Fibroblast of upper back skin (primary cell): Measurements from ENCODE around the gene IRAK3.
A peak's percentile ranks its signal among the peaks of the same experiment; 100 is the strongest.
"Not testable (repeated sequence)": the region's sequence is repeated elsewhere in the genome, so short reads cannot be mapped to it uniquely, and the experiment has no call there.

Experiments used
- DNase-seq: peaks from one replicate; pipeline ENCODE4 v3.0.0-alpha.2; 2013

The IRAK3 gene

GRCh38 chr12:66217342-66217917, 28.4 kb downstream of the IRAK3 start:
- DNase-seq, result no peak

GRCh38 chr12:66228462-66228861, 39.4 kb downstream of the IRAK3 start:
- DNase-seq, result no peak

- DNase-seq, result no peak
Observed at GRCh38 chr12:66232263-66232662, 43.2 kb downstream of the IRAK3 start.

GRCh38 chr12:66234037-66234693, 45.2 kb downstream of the IRAK3 start:
- peak; percentile 36 for DNase-seq

- peak; percentile 45 for DNase-seq
Observed at GRCh38 chr12:66234773-66235625, 46.0 kb downstream of the IRAK3 start.

- DNase-seq, result no peak
Observed at GRCh38 chr12:66235626-66236281, 46.7 kb downstream of the IRAK3 start.

GRCh38 chr12:66236282-66236675, 47.3 kb downstream of the IRAK3 start:
- DNase-seq, result not testable (repeated sequence)

GRCh38 chr12:66236969-66237368, 48.0 kb downstream of the IRAK3 start:
- no peak for DNase-seq

GRCh38 chr12:66237505-66238175, 48.6 kb downstream of the IRAK3 start:
- DNase-seq, result peak; percentile 17

- no peak for DNase-seq
Observed at GRCh38 chr12:66239295-66239694, 50.3 kb downstream of the IRAK3 start.

GRCh38 chr12:66240096-66240820, 51.2 kb downstream of the IRAK3 start:
- no peak for DNase-seq

GRCh38 chr12:66241061-66242043, 52.3 kb downstream of the IRAK3 start:
- peak; percentile 81 for DNase-seq

- no peak for DNase-seq
Observed at GRCh38 chr12:66242311-66242710, 53.3 kb downstream of the IRAK3 start.

GRCh38 chr12:66243911-66244310, 54.9 kb downstream of the IRAK3 start:
- no peak for DNase-seq

GRCh38 chr12:66244446-66244845, 55.4 kb downstream of the IRAK3 start:
- DNase-seq, result peak; percentile 14

GRCh38 chr12:66247741-66248140, 58.7 kb downstream of the IRAK3 start:
- DNase-seq, result peak; percentile 17

- DNase-seq, result no peak
Observed at GRCh38 chr12:66251049-66251448, 62.0 kb downstream of the IRAK3 start.

GRCh38 chr12:66252771-66253170, 63.8 kb downstream of the IRAK3 start:
- no peak for DNase-seq

GRCh38 chr12:66255737-66256136, 66.7 kb downstream of the IRAK3 start:
- no peak for DNase-seq

- no peak for DNase-seq
Observed at GRCh38 chr12:66258011-66258410, 69.0 kb downstream of the IRAK3 start.

GRCh38 chr12:66262737-66263136, 73.7 kb downstream of the IRAK3 start:
- DNase-seq, result no peak
